GM10266 (cell line): ENCODE measurements around the gene ABCA4.

Experiments
- DNase-seq: peaks from one replicate; pipeline ENCODE4 v3.0.0; 2012; ENCODE audit errors: extremely low spot score
- TF ChIP-seq, protein P1 (sequence below): IDR thresholded peaks from 2 replicates; pipeline ENCODE4 v1.5.1; 2012; ENCODE audit warnings: mild to moderate bottlenecking, low read depth; ENCODE audit not compliant: control insufficient read depth, insufficient read depth; ENCODE audit errors: missing control alignments

Gene ABCA4

DNA sequence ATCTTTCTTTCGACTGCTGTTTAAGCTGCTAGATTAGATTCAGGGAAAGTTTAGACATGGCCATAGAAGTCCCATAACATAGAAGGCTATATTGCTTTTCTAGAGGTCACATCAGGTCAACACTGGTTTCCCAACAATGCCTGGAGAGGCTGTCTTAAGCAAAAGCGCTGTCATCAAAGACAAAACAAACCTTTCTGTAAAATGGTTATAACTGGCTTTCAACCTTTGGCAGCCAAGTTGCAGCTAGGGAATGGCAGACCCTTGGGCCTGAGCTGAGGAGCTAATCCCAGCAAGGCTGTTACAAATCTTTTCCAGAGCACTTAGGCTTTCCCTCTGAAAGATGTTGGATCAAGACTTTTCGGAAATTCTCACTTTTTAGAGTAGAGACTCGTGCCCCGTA lies 11.2 kb upstream of the ABCA4 start:
- TF ChIP-seq, protein P1, sequence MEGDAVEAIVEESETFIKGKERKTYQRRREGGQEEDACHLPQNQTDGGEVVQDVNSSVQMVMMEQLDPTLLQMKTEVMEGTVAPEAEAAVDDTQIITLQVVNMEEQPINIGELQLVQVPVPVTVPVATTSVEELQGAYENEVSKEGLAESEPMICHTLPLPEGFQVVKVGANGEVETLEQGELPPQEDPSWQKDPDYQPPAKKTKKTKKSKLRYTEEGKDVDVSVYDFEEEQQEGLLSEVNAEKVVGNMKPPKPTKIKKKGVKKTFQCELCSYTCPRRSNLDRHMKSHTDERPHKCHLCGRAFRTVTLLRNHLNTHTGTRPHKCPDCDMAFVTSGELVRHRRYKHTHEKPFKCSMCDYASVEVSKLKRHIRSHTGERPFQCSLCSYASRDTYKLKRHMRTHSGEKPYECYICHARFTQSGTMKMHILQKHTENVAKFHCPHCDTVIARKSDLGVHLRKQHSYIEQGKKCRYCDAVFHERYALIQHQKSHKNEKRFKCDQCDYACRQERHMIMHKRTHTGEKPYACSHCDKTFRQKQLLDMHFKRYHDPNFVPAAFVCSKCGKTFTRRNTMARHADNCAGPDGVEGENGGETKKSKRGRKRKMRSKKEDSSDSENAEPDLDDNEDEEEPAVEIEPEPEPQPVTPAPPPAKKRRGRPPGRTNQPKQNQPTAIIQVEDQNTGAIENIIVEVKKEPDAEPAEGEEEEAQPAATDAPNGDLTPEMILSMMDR, result no peak
- no peak for DNase-seq

DNA sequence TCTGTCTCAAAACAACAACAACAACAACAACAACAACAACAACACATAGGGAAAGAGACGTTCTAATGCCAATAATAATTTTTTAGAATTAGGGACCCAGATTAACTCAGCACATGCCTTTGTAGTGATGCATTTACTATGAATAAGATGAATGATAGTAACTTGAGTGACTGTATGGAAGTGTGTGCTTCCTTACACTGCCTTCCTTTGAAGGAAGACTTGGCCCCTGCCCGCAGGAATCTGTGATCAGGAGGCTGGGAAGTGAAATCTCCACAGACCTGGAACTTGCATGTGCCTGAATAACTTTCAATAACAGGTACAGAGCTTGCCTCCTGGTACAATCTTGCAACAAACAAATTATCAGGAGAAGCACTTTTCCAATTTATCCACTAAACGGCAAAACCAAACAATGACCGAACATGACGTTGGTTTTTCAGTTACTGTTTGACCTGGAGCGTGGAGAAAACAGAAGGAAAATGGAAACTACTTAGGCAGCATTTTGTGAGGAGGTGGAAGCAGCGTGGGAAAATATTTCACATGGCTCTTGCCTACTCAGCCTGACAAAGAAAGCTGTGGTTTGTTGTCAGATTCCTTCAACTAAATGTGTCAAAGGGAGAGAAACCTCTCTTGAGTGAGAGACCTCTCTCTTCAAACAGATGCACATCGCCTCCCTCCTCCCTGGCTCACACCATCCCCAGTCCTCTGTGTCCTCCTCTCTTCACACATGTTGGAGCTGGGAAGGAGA lies 10.1 kb upstream of the ABCA4 start:
- DNase-seq, result no peak
- TF ChIP-seq, protein P1, result no peak

DNA sequence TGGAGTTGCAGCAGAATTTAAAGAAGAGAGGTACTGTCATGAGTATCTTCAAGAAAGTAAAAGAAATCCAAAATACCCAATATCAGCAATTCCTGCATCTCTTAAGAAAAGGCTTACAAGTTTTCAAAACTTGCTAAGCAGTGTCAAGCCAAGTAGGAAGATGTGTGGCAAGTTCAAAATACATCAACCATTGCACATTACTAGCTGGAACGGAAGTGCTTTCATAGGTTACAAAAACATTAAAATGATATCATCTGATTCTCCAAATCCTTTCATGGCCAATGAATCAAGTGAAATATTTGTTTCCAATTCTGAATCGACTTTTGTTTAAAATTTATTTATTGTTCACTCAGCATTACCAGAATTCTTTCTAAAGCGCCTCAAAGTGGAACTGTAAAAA lies 5.7 kb upstream of the ABCA4 start:
- TF ChIP-seq, protein P1, result no peak
- DNase-seq, result no peak

DNA sequence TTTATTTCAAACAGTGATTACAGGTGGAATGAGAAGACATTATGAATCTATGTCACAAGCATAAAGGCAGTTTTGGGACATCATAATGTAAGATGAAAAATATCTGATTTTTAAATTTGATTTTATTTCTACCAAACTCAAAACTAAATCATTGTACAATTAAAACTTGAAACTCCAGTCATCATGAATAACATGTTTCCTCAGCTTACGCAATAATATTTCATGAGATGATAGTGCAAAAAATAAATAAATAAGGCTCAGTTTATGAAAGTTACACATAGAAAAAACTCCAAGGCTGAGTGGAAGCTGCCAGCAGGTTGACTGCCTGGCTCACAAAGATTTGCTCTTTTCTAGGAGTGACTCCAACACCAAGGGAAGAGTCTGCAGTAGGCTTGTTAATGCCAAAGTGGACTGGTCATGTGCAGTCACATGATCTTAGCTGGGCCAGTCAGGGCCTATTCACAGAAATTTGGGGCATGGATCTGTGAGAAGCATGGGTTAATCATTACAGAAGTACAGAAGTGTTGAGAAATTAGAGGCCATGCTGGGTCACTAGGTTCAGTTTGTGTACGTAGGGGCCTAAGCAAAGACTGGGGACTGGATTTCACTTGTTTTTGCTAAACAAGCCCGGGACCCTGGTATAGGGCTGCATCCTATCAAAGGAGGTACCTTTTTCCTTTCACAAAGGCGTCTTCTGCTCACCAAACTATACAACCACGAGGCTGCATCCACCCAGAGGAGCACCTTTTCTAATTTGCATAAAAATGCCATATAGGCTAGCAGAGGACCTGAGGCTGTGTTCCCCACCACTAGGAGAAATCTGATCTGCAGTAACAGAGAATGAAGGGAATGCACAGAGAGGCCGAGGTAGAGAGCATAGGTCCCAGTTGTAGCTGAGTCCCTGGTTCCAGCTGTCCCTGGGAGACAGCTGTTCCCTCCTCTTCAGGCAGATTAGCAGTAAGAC lies 4.9 kb upstream of the ABCA4 start:
- TF ChIP-seq, protein P1, result no peak
- no peak for DNase-seq

DNA sequence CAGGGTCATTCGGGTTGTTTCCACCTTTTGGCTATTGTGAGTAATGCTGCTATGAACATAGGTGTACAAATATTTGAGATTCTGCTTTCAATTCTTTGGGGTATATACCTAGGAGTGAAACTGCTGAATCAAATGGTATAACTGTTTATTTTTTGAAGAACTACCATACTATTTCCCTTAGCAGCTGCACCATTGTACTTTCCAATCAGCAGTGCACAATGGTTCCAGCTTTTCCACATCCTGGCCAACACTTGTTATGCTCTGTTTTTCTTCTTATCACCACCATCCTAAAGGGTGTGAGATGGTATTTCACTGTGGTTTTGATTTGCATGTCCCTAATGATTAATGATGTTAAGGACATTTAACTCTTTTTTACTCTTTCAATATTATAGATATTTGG lies 3.6 kb upstream of the ABCA4 start:
- no peak for DNase-seq
- TF ChIP-seq, protein P1, result no peak

DNA sequence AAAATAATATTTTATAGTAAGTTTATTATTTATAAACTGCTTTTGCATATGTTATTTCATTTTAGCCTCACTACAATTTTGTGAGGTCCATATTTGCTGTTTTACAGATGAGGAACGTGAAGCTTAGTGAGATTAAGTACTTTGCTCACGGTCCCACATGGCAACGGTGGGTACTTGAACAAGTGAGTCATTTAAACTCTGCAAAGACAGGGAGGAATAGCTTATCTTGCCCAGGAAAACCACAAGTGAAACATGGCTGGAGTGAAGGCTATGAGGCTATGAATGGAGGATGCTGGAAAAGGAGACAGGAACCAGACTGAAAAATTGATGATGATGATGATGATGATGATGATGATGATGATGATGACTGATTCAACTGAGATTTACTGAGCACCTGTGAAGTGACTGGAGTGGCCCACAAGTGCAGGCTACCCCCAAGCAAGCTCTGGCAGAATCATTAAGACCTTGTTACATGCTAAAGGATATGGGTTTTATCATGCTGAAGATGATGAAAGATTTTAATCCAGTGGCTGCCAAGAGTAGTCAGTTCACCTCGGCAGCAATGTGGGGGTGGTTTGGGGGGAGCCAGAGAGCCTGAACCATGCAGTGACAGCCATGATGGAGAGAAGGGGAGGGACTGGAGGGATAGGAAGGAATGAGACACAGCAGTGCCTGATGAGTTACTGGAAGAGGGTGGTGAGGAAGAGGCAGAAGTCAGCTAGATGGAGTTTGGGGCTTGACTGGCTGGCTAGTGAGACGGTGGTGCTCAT lies 1.4 kb upstream of the ABCA4 start:
- DNase-seq, result no peak
- TF ChIP-seq, protein P1, result no peak
